K562 (cell line): ENCODE results near the gene USP2. TPM values are rescaled to one million over a fixed set of nuclear protein-coding genes. Genes with fewer than 3 reads are reported as not detected.

Experiments
- ATAC-seq: fragments of 200-7000 bp; cut with Tn5 transposase; 3 replicates; pipeline ENCODE4 v1.9.1; 2020; ENCODE audit warnings: moderate library complexity
- BruUV-seq: library from RNA; stranded (reverse); fragments of 400-500 nt; replicated peaks from 2 replicates; lab custom pipeline; 2021; lab: Mats Ljungman, UMichigan
- CTCF ChIA-PET: fragments of 300-600 bp; formaldehyde crosslinking; extraction: SDS; loops from one replicate; lab custom pipeline; 2021; ENCODE audit warnings: low intra/inter-chr PET ratio; lab: Yijun Ruan, JAX
- POLR2A ChIA-PET: fragments of 300-600, 350-650 bp; sonication (Branson Sonifier 250); formaldehyde crosslinking; extraction: SDS; loops from one replicate; lab custom pipeline; 2021; ENCODE audit warnings: antibody characterized with exemption, inconsistent platforms; lab: Yijun Ruan, JAX
- DNase-seq, 4 experiments: peaks; one replicate each; pipeline versions ENCODE4 v3.0.0 to v3.0.0-alpha.2; 2011 to 2018; ENCODE audit warnings: low spot score in 3 of 4, mixed read lengths in 3 of 4; ENCODE audit errors: extremely low read depth in 1 of 4
- FAIRE-seq: peaks from 2 replicates; lab custom pipeline; 2011; peaks lifted over from hg19 to GRCh38; lab: Jason Lieb, UNC
- H2AFZ ChIP-seq: 2 replicates; pipeline ENCODE4 v1.6.0; 2011; ENCODE audit warnings: low read depth, low read length, control low read depth, inconsistent platforms
- H3K27ac ChIP-seq: fragments of 200-600 bp; 3 replicates; pipeline ENCODE4 v1.8.0; 2011; ENCODE audit warnings: low read depth, mild to moderate bottlenecking, control low read depth, inconsistent platforms, low read length, moderate library complexity, mixed read lengths; ENCODE audit errors: extremely low read depth
- H3K27me3 ChIP-seq, 2 experiments: fragments of 300-600 bp in 1 of 2; 2 replicates in 1 of 2; 3 replicates in 1 of 2; pipeline versions ENCODE4 v1.6.0 to v1.8.0; 2011; ENCODE audit warnings: inconsistent platforms in 2 of 2, low read length in 2 of 2, mild to moderate bottlenecking in 1 of 2, mixed read lengths in 1 of 2, moderate library complexity in 1 of 2; ENCODE audit not compliant: control insufficient read depth in 2 of 2, insufficient read depth in 2 of 2
- H3K36me3 ChIP-seq: fragments of 300-600 bp; 3 replicates; pipeline ENCODE4 v1.8.0; 2011; ENCODE audit warnings: mild to moderate bottlenecking, low read length, inconsistent platforms; ENCODE audit not compliant: control insufficient read depth, insufficient read depth
- H3K4me1 ChIP-seq, 2 experiments: fragments of 200-600 bp in 1 of 2; replicated peaks in 1 of 2; 2 replicates in 1 of 2; 3 replicates in 1 of 2; pipeline versions ENCODE4 v1.5.1 to v1.8.0; 2011; ENCODE audit warnings: inconsistent platforms in 2 of 2, low read length in 2 of 2, mild to moderate bottlenecking in 1 of 2, mixed read lengths in 1 of 2, moderate library complexity in 1 of 2; ENCODE audit not compliant: control insufficient read depth in 2 of 2, insufficient read depth in 2 of 2
- H3K4me2 ChIP-seq: 2 replicates; pipeline ENCODE4 v1.6.1; 2011; ENCODE audit warnings: low read length, control low read depth, inconsistent platforms, mixed read lengths; ENCODE audit not compliant: insufficient read depth
- H3K4me3 ChIP-seq: fragments of 200-600 bp; sonication (generic), shearing (Covaris generic); 2 replicates; pipeline ENCODE4 v1.5.1; 2016; ENCODE audit warnings: control low read depth, inconsistent platforms
- H3K79me2 ChIP-seq: fragments of 200-600 bp; 3 replicates; pipeline ENCODE4 v1.8.0; 2011; ENCODE audit warnings: low read length, inconsistent platforms; ENCODE audit not compliant: control insufficient read depth, insufficient read depth
- H3K9ac ChIP-seq, 2 experiments: 2 replicates each; pipeline versions ENCODE4 v1.6.0 to v1.6.1; 2011; ENCODE audit warnings: low read depth in 2 of 2, low read length in 2 of 2, control low read depth in 1 of 2, inconsistent platforms in 1 of 2, mild to moderate bottlenecking in 1 of 2, mixed read lengths in 1 of 2; ENCODE audit not compliant: insufficient read depth in 1 of 2
- H3K9me1 ChIP-seq: one replicate; pipeline ENCODE4 v1.6.0; 2011; ENCODE audit warnings: inconsistent platforms, mild to moderate bottlenecking, low read length, moderate library complexity; ENCODE audit not compliant: control insufficient read depth, insufficient read depth
- H3K9me3 ChIP-seq: replicated peaks from 2 replicates; pipeline ENCODE4 v1.5.1; 2011; ENCODE audit warnings: low read depth, low read length, inconsistent platforms; ENCODE audit not compliant: control insufficient read depth, insufficient read depth
- H4K20me1 ChIP-seq: replicated peaks from 2 replicates; pipeline ENCODE4 v1.6.1; 2011; ENCODE audit warnings: low read length, inconsistent platforms, mixed read lengths; ENCODE audit not compliant: control insufficient read depth, insufficient read depth
- ASH1L ChIP-seq: fragments of 450-650 bp; IDR thresholded peaks from 2 replicates; pipeline ENCODE4 v1.6.1; 2018; ENCODE audit warnings: borderline replicate concordance, mild to moderate bottlenecking, low read depth; ENCODE audit not compliant: partially characterized antibody
- BHLHE40 ChIP-seq: IDR thresholded peaks from 2 replicates; pipeline ENCODE4 v1.6.1; 2011; ENCODE audit warnings: low read length, improper control_type of control experiment
- CLOCK ChIP-seq: fragments of 250-450 bp; sonication (Bioruptor Pico); IDR thresholded peaks from 2 replicates; pipeline ENCODE4 v1.4.0; 2020; ENCODE audit warnings: mild to moderate bottlenecking, moderate library complexity, borderline replicate concordance
- DDX20 ChIP-seq: fragments of 450-650 bp; IDR thresholded peaks from 2 replicates; pipeline ENCODE4 v1.6.1; 2016; ENCODE audit warnings: missing genetic modification characterization, low read depth, mild to moderate bottlenecking, missing compliant biosample characterization, moderate library complexity
- FOXK1 ChIP-seq: sonication (generic); formaldehyde crosslinking; IDR thresholded peaks from 2 replicates; pipeline ENCODE4 v1.8.0; 2022; ENCODE audit warnings: missing genetic modification reagents, mild to moderate bottlenecking, borderline replicate concordance
- GABPA ChIP-seq: fragments of 200-800 bp; sonication (Bioruptor generic); conservative IDR thresholded peaks from 2 replicates; pipeline ENCODE4 v1.6.1; 2016; ENCODE audit warnings: low read depth, missing genetic modification characterization, missing compliant biosample characterization
- GABPB2 ChIP-seq: fragments of 250-450 bp; sonication (Bioruptor Pico); conservative IDR thresholded peaks from 2 replicates; pipeline ENCODE4 v1.5.1; 2021; ENCODE audit warnings: mild to moderate bottlenecking
- JUN ChIP-seq, 2 experiments: sonication (generic) in 1 of 2; formaldehyde crosslinking in 1 of 2; IDR thresholded peaks; 2 replicates each; pipeline versions ENCODE4 v1.6.1 to v1.8.0; 2012 to 2022; ENCODE audit warnings: borderline replicate concordance in 2 of 2, mild to moderate bottlenecking in 2 of 2, improper control_type of control experiment in 1 of 2, low read depth in 1 of 2, low read length in 1 of 2, missing genetic modification reagents in 1 of 2
- NCOA1 ChIP-seq: fragments of 450-650 bp; IDR thresholded peaks from 2 replicates; pipeline ENCODE4 v1.6.1; 2016; ENCODE audit warnings: low read depth
- NR1H2 ChIP-seq: sonication (generic); formaldehyde crosslinking; IDR thresholded peaks from 2 replicates; pipeline ENCODE4 v1.4.0; 2020; ENCODE audit warnings: mild to moderate bottlenecking, missing genetic modification reagents
- PHB ChIP-seq: fragments of 250-450 bp; sonication (Bioruptor Pico); IDR thresholded peaks from 2 replicates; pipeline ENCODE4 v1.5.0; 2021
- RBM39 ChIP-seq: fragments of 200-400 bp; formaldehyde crosslinking; optimal IDR thresholded peaks from 2 replicates; pipeline ENCODE3; 2018; ENCODE audit warnings: low read depth, low read length
- ZBTB33 ChIP-seq: sonication (generic); formaldehyde crosslinking; IDR thresholded peaks from 2 replicates; pipeline ENCODE4 v1.8.1; 2023; ENCODE audit warnings: mild to moderate bottlenecking, missing genetic modification reagents
- ZBTB43 ChIP-seq: sonication (generic); formaldehyde crosslinking; IDR thresholded peaks from 2 replicates; pipeline ENCODE4 v1.8.0; 2023; ENCODE audit warnings: mild to moderate bottlenecking, missing genetic modification reagents
- ZNF134 ChIP-seq: fragments of 250-450 bp; sonication (Bioruptor Pico); conservative IDR thresholded peaks from 2 replicates; pipeline ENCODE4 v1.4.0; 2020
- ZNF324 ChIP-seq: fragments of 250-450 bp; sonication (Bioruptor Pico); IDR thresholded peaks from 2 replicates; pipeline ENCODE4 v1.4.0; 2020; ENCODE audit warnings: mild to moderate bottlenecking
- ZNF780A ChIP-seq: fragments of 250-450 bp; sonication (Bioruptor Pico); IDR thresholded peaks from 2 replicates; pipeline ENCODE4 v1.5.0; 2021; ENCODE audit warnings: mild to moderate bottlenecking
- WGBS: fragments of 100-300 bp; shearing (Covaris generic); methylation state at CpG from one replicate; pipeline ENCODE4 v1.1.6; 2016; ENCODE audit warnings: low coverage, mixed read lengths; ENCODE audit not compliant: insufficient coverage; ENCODE audit errors: missing lambda C conversion rate; 5-methylcytosine and 5-hydroxymethylcytosine counted together
- in situ Hi-C: fragments of 300-500 bp; cut with MboI; formaldehyde crosslinking; loops from 4 replicates; pipeline ENCODE4 v1.15.0; 2018; ENCODE audit warnings: inconsistent platforms, mixed read lengths
- intact Hi-C: fragments of 100-400 bp; cut with micrococcal nuclease; formaldehyde crosslinking; loops from 2 replicates; pipeline ENCODE4 v1.14.2; 2022
- polyA plus RNA-seq, 8 experiments: library from polyadenylated mRNA; depleted of rRNA in 4 of 8; stranded (reverse) in 5 of 8; unstranded in 3 of 8; fragments of >200 nt; fragmentation: Nextera tagmentation in 2 of 8; fragmentation: Illumina TruSeq in 1 of 8; extraction: Ambion mirVana in 2 of 8; extraction: Trizol in 1 of 8; gene quantifications; 2 replicates each; pipeline versions ENCODE4 v1.2.1 to v1.2.3, GENCODE V29; 2011 to 2014; ENCODE audit warnings: inconsistent platforms in 1 of 8, missing spikeins in 1 of 8
- total RNA-seq, 7 experiments: library from RNA; depleted of rRNA in 6 of 7; stranded (reverse); fragments of >200 nt in 6 of 7; fragmentation: Illumina TruSeq in 2 of 7; extraction: Trizol in 2 of 7; gene quantifications; 2 replicates each; pipeline versions ENCODE4 v1.2.1 to v1.2.3, GENCODE V29; 2011 to 2021; ENCODE audit warnings: low replicate concordance in 1 of 7

The USP2 gene
- total and polyA plus RNA-seq, 9 of the 15 experiments (the other 6 are each of a cell fraction or from before 2014, with no cell fraction given): 2.8 to 16.9 (median 3.9) TPM

- TF ChIP-seq ZBTB43 (CRISPR knock-in tag) (no peak), PHB (CRISPR knock-in tag) (no peak), CLOCK (CRISPR knock-in tag) (no peak), FOXK1 (no peak)
- TF ChIP-seq, all 486 proteins: peak for 0
These were observed 39.9 kb upstream of the USP2 start (continued) for GRCh38 chr11:119421351-119421750.

GRCh38 chr11:119420631-119421030, 39.1 kb upstream of the USP2 start:
- ChIA-PET POLR2A (no interaction called here), CTCF (no interaction called here)
- no peak overlapping the region for H3K27ac ChIP-seq
- BruUV-seq: no TSS peak
- no peaks in the 10 kb centered on the region for H3K9me1 ChIP-seq
- H3K4me1 ChIP-seq: peaks cover 0 to 16% of the 10 kb centered on the region in 2 experiments; a peak in 2 of 5 replicates
- no peak for ATAC-seq
- no peak overlapping the region for H3K4me3 ChIP-seq
- no peaks in the 10 kb centered on the region for H3K9me3 ChIP-seq
- H3K9ac ChIP-seq: no peak overlapping the region; a peak in 1 of 4 replicates
- no peak overlapping the region for H2AFZ ChIP-seq
- no peak for FAIRE-seq
- in situ Hi-C loops (no loop called here), intact Hi-C loops (no loop called here)
- peaks cover 0 to 16% of the 10 kb centered on the region in 2 experiments; a peak in 1 of 5 replicates for H3K27me3 ChIP-seq
- DNase-seq: no peak
- no peaks in the 10 kb centered on the region for H3K36me3 ChIP-seq
- 47% methylated on average over 8 of the region's 8 CpGs for WGBS
- no peak overlapping the region for H3K4me2 ChIP-seq
- H4K20me1 ChIP-seq: 0 out of 2 replicates have a peak, but pooled peaks cover 2% of the 10 kb centered on the region
- no peaks in the 10 kb centered on the region for H3K79me2 ChIP-seq
- TF ChIP-seq ZNF780A (CRISPR knock-in tag) (no peak), ZBTB33 (CRISPR knock-in tag) (no peak), ZNF324 (CRISPR knock-in tag) (no peak), JUN (IDR thresholded peaks at IDR 0.05; ENCODE audit: borderline replicate concordance, low read depth, low read length) (no peak), JUN (CRISPR knock-in tag; IDR thresholded peaks at IDR 0.05; ENCODE audit: borderline replicate concordance) (no peak), ASH1L (no peak), NR1H2 (no peak), ZNF134 (CRISPR knock-in tag) (no peak), BHLHE40 (no peak), GABPB2 (no peak), RBM39 (no peak), GABPA (no peak), NCOA1 (no peak), DDX20 (tag) (no peak)
